Stimulated activated CD8-positive, alpha-beta memory T cell treated with anti-CD3 and anti-CD28 coated beads, Interleukin-7, amount 100 ng/mL, for 48 hours (primary cell): ENCODE data around the gene TMEM86A.
"Not testable (repeated sequence)": the region's sequence is repeated elsewhere in the genome, so short reads cannot be mapped to it uniquely, and the experiment has no call there.

Experiments
- DNase-seq, 2 donors: peaks; one replicate each; pipeline ENCODE4 v3.0.0-alpha.2; 2020; ENCODE audit warnings: low read depth in 1 of 2; ENCODE audit errors: extremely low read depth in 1 of 2

TMEM86A gene

GRCh38 chr11:18698341-18699268 is at the start of gene TMEM86A:
Gene TMEM86A (plus strand): TSS chr11:18698779. CDS start chr11:18698887, 108 bp downstream.
- DNase-seq = peak; percentile 74 to 83

- DNase-seq = no peak
Measured at GRCh38 chr11:18650353-18650752, 48.2 kb upstream of the TMEM86A start.

- DNase-seq = no peak
Measured at GRCh38 chr11:18650859-18651557, 47.6 kb upstream of the TMEM86A start.

GRCh38 chr11:18657673-18658072 is 40.9 kb upstream of the TMEM86A start:
- no peak for DNase-seq

- not testable (repeated sequence) for DNase-seq
Measured at GRCh38 chr11:18665353-18665872, 33.2 kb upstream of the TMEM86A start.

GRCh38 chr11:18668131-18668530 is 30.4 kb upstream of the TMEM86A start:
- no peak for DNase-seq

- peak in 1 of 2 donors; percentile 18 for DNase-seq
Measured at GRCh38 chr11:18669219-18669596, 29.4 kb upstream of the TMEM86A start.

- DNase-seq = no peak
Measured at GRCh38 chr11:18669711-18670110, 28.9 kb upstream of the TMEM86A start.

GRCh38 chr11:18671246-18671645 is 27.3 kb upstream of the TMEM86A start:
- DNase-seq = no peak

- peak in 1 of 2 donors; percentile 22 for DNase-seq
Measured at GRCh38 chr11:18672209-18672608, 26.4 kb upstream of the TMEM86A start.

- DNase-seq = no peak
Measured at GRCh38 chr11:18676803-18677202, 21.8 kb upstream of the TMEM86A start.

- no peak for DNase-seq
Measured at GRCh38 chr11:18677560-18677959, 21.0 kb upstream of the TMEM86A start.

GRCh38 chr11:18681949-18682348 is 16.6 kb upstream of the TMEM86A start:
- DNase-seq = not testable (repeated sequence)

GRCh38 chr11:18682466-18682865 is 16.1 kb upstream of the TMEM86A start:
- no peak for DNase-seq

- DNase-seq = no peak
Measured at GRCh38 chr11:18684267-18684666, 14.3 kb upstream of the TMEM86A start.

GRCh38 chr11:18691467-18692140 is 7.0 kb upstream of the TMEM86A start:
- DNase-seq = not testable (repeated sequence)

- DNase-seq = no peak
Measured at GRCh38 chr11:18692941-18693760, 5.4 kb upstream of the TMEM86A start.

GRCh38 chr11:18696638-18697225 is 1.8 kb upstream of the TMEM86A start:
- no peak for DNase-seq

- DNase-seq = no peak
Measured at GRCh38 chr11:18697576-18697975, 1.0 kb upstream of the TMEM86A start.

GRCh38 chr11:18699269-18699596 is 654 bp downstream of the TMEM86A start:
- no peak for DNase-seq
